ENCODE measurements around the gene SPECC1.

GRCh38 chr17:20105539-20106280, 96.6 kb downstream of the SPECC1 start:
- TF ChIP-seq CTCF (IDR thresholded peaks at IDR 0.05; ENCODE audit: low read length) (no peak), EZH2 (IDR thresholded peaks at IDR 0.05; ENCODE audit: borderline replicate concordance, low read length) (no peak)

Measured in OCI-LY1 (cell line).